Neural cell (in vitro differentiated cells): Measurements from ENCODE around the gene IFNL4. TPM values are rescaled to one million over a fixed set of nuclear protein-coding genes. Genes with fewer than 3 reads are reported as not detected.

Experiments
- H2AFZ ChIP-seq: fragments of 200-600, 300-800 bp; sonication (generic), shearing (Covaris generic); 2 replicates; pipeline ENCODE4 v1.6.0; 2014; ENCODE audit warnings: low read depth, mild to moderate bottlenecking, antibody characterized with exemption, low read length, moderate library complexity
- H3F3A ChIP-seq: fragments of 200-600 bp; shearing (Covaris generic); 2 replicates; pipeline ENCODE4 v1.6.1; 2016; ENCODE audit warnings: mild to moderate bottlenecking, moderate library complexity, mixed read lengths, antibody characterized with exemption, low read length; ENCODE audit not compliant: insufficient read depth, poor library complexity, severe bottlenecking
- H3K27ac ChIP-seq: fragments of 200-600, 300-800 bp; sonication (generic), shearing (Covaris generic); 2 replicates; pipeline ENCODE4 v1.5.1; 2014; ENCODE audit warnings: mild to moderate bottlenecking, low read length, moderate library complexity
- H3K27me3 ChIP-seq: fragments of 300-800, 200-600 bp; sonication (generic), shearing (Covaris generic); 2 replicates; pipeline ENCODE4 v1.6.0; 2014; ENCODE audit warnings: mild to moderate bottlenecking, low read depth, low read length, moderate library complexity; ENCODE audit not compliant: insufficient read depth
- H3K36me3 ChIP-seq: fragments of 300-800, 200-600 bp; sonication (generic), shearing (Covaris generic); 2 replicates; pipeline ENCODE4 v1.5.1; 2014; ENCODE audit warnings: mild to moderate bottlenecking, antibody characterized with exemption, low read length, moderate library complexity; ENCODE audit not compliant: insufficient read depth
- H3K4me2 ChIP-seq: fragments of 300-800, 200-600 bp; sonication (generic), shearing (Covaris generic); 2 replicates; pipeline ENCODE4 v1.6.0; 2014; ENCODE audit warnings: mild to moderate bottlenecking, low read length
- H3K4me3 ChIP-seq: fragments of 300-800, 200-600 bp; sonication (generic), shearing (Covaris generic); 2 replicates; pipeline ENCODE4 v1.5.1; 2014; ENCODE audit warnings: mild to moderate bottlenecking, low read length, moderate library complexity
- H3K79me2 ChIP-seq: fragments of 200-600 bp; shearing (Covaris generic); replicated peaks from 2 replicates; pipeline ENCODE4 v1.6.0; 2014; ENCODE audit warnings: mild to moderate bottlenecking, low read length, moderate library complexity; ENCODE audit not compliant: insufficient read depth
- H3K9ac ChIP-seq: fragments of 300-800, 200-600 bp; sonication (generic), shearing (Covaris generic); 2 replicates; pipeline ENCODE4 v1.6.1; 2016; ENCODE audit warnings: mild to moderate bottlenecking, low read length, mixed read lengths
- H3K9me2 ChIP-seq: fragments of 200-600 bp; shearing (Covaris generic); 2 replicates; pipeline ENCODE4 v1.6.1; 2016; ENCODE audit warnings: mild to moderate bottlenecking, low read length, mixed read lengths; ENCODE audit not compliant: insufficient read depth
- H3K9me3 ChIP-seq: fragments of 200-600, 300-800 bp; sonication (generic), shearing (Covaris generic); 2 replicates; pipeline ENCODE4 v1.6.1; 2016; ENCODE audit warnings: mild to moderate bottlenecking, mixed run types, low read length, moderate library complexity, mixed read lengths
- H4K20me1 ChIP-seq: fragments of 200-600 bp; shearing (Covaris generic); 2 replicates; pipeline ENCODE4 v1.6.1; 2016; ENCODE audit warnings: mild to moderate bottlenecking, mixed run types; ENCODE audit not compliant: insufficient read depth
- CTCF ChIP-seq: fragments of 450-650 bp; IDR thresholded peaks from 2 replicates; pipeline ENCODE4 v1.5.1; 2014; ENCODE audit warnings: antibody characterized with exemption, mild to moderate bottlenecking, moderate library complexity; ENCODE audit not compliant: poor library complexity, severe bottlenecking
- EP300 ChIP-seq: fragments of 450-650 bp; conservative IDR thresholded peaks from 2 replicates; pipeline ENCODE4 v1.6.1; 2014; ENCODE audit warnings: antibody characterized with exemption, mild to moderate bottlenecking, moderate library complexity; ENCODE audit not compliant: poor library complexity, severe bottlenecking
- EZH2 ChIP-seq: fragments of 200-600, 300-800 bp; shearing (Covaris generic), sonication (generic); IDR thresholded peaks from 2 replicates; pipeline ENCODE4 v1.6.1; 2014; ENCODE audit warnings: antibody characterized with exemption, low read length, borderline replicate concordance, mild to moderate bottlenecking; ENCODE audit not compliant: insufficient read depth, poor library complexity, severe bottlenecking
- MXI1 ChIP-seq: fragments of 450-650 bp; conservative IDR thresholded peaks from 2 replicates; pipeline ENCODE4 v1.6.1; 2014; ENCODE audit warnings: antibody characterized with exemption, mild to moderate bottlenecking; ENCODE audit not compliant: poor library complexity, severe bottlenecking
- POLR2AphosphoS5 ChIP-seq: IDR thresholded peaks from 2 replicates; pipeline ENCODE4 v1.6.1; 2012
- RAD21 ChIP-seq: fragments of 450-650 bp; conservative IDR thresholded peaks from 2 replicates; pipeline ENCODE4 v1.6.1; 2014; ENCODE audit warnings: antibody characterized with exemption, mild to moderate bottlenecking, moderate library complexity
- SMC3 ChIP-seq: fragments of 450-650 bp; conservative IDR thresholded peaks from 2 replicates; pipeline ENCODE4 v1.6.1; 2014; ENCODE audit warnings: antibody characterized with exemption, mild to moderate bottlenecking, moderate library complexity; ENCODE audit not compliant: poor library complexity
- TAF1 ChIP-seq: IDR thresholded peaks from 2 replicates; pipeline ENCODE4 v1.6.1; 2012; ENCODE audit warnings: low read depth
- polyA plus RNA-seq: library from polyadenylated mRNA; depleted of rRNA; stranded (reverse); fragments of >200 nt; gene quantifications from 2 replicates; pipeline ENCODE4 v1.2.3, GENCODE V29; 2014
- TF ChIP-seq, protein P1 (sequence below): IDR thresholded peaks from 2 replicates; pipeline ENCODE4 v1.6.1; 2012; ENCODE audit warnings: borderline replicate concordance

The IFNL4 gene
- polyA plus RNA-seq, 1 donor from 2014 or later, result not detected

DNA sequence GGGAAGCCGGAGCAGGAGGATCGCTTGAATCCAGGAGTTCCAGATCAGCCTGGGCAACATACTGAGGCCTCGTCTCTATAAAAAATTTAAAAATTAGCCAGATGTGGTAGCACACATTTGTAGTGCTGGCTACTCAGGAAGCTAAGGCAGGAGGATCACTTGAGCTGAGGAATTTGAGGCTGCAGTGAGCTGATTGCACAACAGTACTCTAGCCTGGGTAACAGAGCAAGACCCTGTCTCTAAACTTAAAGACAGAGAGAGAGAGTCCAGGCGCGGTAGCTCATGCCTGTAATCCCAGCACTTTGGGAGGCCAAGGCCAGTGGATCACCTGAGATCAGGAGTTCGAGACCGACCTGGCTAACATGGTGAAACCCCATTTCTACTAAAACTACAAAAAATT lies 8.2 kb downstream of the IFNL4 start:
- Histone ChIP-seq H3K36me3 (no peaks in the 10 kb centered on the region), H4K20me1 (no peaks in the 10 kb centered on the region), H3K9me2 (no peaks in the 10 kb centered on the region), H3K27ac (no peak overlapping the region), H3K79me2 (no peaks in the 10 kb centered on the region), H3K9ac (no peak overlapping the region), H3F3A (no peaks in the 10 kb centered on the region), H2AFZ (no peak overlapping the region), H3K4me3 (no peak overlapping the region), H3K4me2 (no peak overlapping the region), H3K27me3 (no peaks in the 10 kb centered on the region), H3K9me3 (no peaks in the 10 kb centered on the region)
- TF ChIP-seq EP300, result no peak
- TF ChIP-seq, protein P1, sequence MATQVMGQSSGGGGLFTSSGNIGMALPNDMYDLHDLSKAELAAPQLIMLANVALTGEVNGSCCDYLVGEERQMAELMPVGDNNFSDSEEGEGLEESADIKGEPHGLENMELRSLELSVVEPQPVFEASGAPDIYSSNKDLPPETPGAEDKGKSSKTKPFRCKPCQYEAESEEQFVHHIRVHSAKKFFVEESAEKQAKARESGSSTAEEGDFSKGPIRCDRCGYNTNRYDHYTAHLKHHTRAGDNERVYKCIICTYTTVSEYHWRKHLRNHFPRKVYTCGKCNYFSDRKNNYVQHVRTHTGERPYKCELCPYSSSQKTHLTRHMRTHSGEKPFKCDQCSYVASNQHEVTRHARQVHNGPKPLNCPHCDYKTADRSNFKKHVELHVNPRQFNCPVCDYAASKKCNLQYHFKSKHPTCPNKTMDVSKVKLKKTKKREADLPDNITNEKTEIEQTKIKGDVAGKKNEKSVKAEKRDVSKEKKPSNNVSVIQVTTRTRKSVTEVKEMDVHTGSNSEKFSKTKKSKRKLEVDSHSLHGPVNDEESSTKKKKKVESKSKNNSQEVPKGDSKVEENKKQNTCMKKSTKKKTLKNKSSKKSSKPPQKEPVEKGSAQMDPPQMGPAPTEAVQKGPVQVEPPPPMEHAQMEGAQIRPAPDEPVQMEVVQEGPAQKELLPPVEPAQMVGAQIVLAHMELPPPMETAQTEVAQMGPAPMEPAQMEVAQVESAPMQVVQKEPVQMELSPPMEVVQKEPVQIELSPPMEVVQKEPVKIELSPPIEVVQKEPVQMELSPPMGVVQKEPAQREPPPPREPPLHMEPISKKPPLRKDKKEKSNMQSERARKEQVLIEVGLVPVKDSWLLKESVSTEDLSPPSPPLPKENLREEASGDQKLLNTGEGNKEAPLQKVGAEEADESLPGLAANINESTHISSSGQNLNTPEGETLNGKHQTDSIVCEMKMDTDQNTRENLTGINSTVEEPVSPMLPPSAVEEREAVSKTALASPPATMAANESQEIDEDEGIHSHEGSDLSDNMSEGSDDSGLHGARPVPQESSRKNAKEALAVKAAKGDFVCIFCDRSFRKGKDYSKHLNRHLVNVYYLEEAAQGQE, result no peak
- no peak for TF ChIP-seq POLR2AphosphoS5
- TF ChIP-seq MXI1, result no peak
- TF ChIP-seq SMC3, result no peak
- no peak for TF ChIP-seq RAD21
- TF ChIP-seq CTCF, result no peak
- no peak for TF ChIP-seq TAF1
- no peak for TF ChIP-seq EZH2

DNA sequence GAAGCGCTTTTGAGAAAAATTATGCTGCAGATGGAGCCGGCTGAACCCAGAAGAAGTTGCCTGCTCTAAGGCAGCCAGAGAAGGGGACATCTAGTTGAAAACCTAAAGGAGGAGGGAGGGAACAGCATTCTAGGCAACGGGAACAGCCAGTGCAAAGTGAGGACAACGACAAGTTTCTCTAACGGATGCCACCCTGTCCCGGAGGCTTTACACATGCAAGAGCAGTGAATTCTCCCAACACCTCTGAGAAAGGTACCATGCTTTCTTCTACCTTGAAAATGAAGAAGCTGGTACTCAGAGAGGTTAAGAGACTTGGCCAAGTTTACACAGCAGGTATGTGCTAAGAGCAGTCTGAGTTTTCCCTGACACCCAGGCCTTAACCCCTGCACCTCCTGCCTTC lies 9.7 kb downstream of the IFNL4 start:
- H2AFZ ChIP-seq, result no peak overlapping the region
- H3K9me2 ChIP-seq, result no peaks in the 10 kb centered on the region
- no peaks in the 10 kb centered on the region for H4K20me1 ChIP-seq
- TF ChIP-seq RAD21, result no peak
- TF ChIP-seq CTCF, result no peak
- no peak for TF ChIP-seq SMC3
- TF ChIP-seq, protein P1, result no peak
- TF ChIP-seq MXI1, result no peak
- no peak for TF ChIP-seq TAF1
- TF ChIP-seq EZH2, result no peak
- no peak overlapping the region for H3K4me3 ChIP-seq
- no peaks in the 10 kb centered on the region for H3K27me3 ChIP-seq
- no peak overlapping the region for H3K9ac ChIP-seq
- no peaks in the 10 kb centered on the region for H3K79me2 ChIP-seq
- no peak overlapping the region for H3K27ac ChIP-seq
- no peaks in the 10 kb centered on the region for H3K9me3 ChIP-seq
- H3F3A ChIP-seq, result no peaks in the 10 kb centered on the region
- no peaks in the 10 kb centered on the region for H3K36me3 ChIP-seq
- no peak overlapping the region for H3K4me2 ChIP-seq
